DND-41 (cell line): ENCODE data around the gene SMCR8.
"Not testable (repeated sequence)": the region's sequence is repeated elsewhere in the genome, so short reads cannot be mapped to it uniquely, and the experiment has no call there.

Experiments used
- ATAC-seq: fragments of 200-7000 bp; cut with Tn5 transposase; 3 replicates; pipeline ENCODE4 v1.9.1; 2021; ENCODE audit warnings: low read depth; ENCODE audit not compliant: insufficient read depth
- DNase-seq: peaks from one replicate; pipeline ENCODE4 v3.0.0-alpha.2; 2020
- H2AFZ ChIP-seq: 2 replicates; pipeline ENCODE4 v1.6.0; 2012; ENCODE audit warnings: low read depth, low read length
- H3K27ac ChIP-seq: 2 replicates; pipeline ENCODE4 v1.5.1; 2012; ENCODE audit warnings: low read length, inconsistent platforms
- H3K27me3 ChIP-seq: fragments of 200-600 bp; sonication (generic); 2 replicates; pipeline ENCODE4 v1.6.0; 2012; ENCODE audit warnings: low read length, mild to moderate bottlenecking, inconsistent platforms; ENCODE audit not compliant: insufficient read depth, poor library complexity
- H3K36me3 ChIP-seq: 2 replicates; pipeline ENCODE4 v1.5.1; 2012; ENCODE audit warnings: low read length, inconsistent platforms; ENCODE audit not compliant: insufficient read depth
- H3K4me1 ChIP-seq: 2 replicates; pipeline ENCODE4 v1.5.1; 2012; ENCODE audit warnings: mild to moderate bottlenecking, low read length; ENCODE audit not compliant: insufficient read depth
- H3K4me2 ChIP-seq: 2 replicates; pipeline ENCODE4 v1.6.0; 2012; ENCODE audit warnings: mild to moderate bottlenecking, moderate library complexity, low read length, inconsistent platforms; ENCODE audit not compliant: insufficient read depth
- H3K4me3 ChIP-seq, 2 experiments: fragments of 200-600 bp in 1 of 2; shearing (Covaris generic) in 1 of 2; 2 replicates each; pipeline ENCODE4 v1.5.1; 2012 to 2016; ENCODE audit warnings: inconsistent platforms in 2 of 2, low read length in 2 of 2, mild to moderate bottlenecking in 2 of 2, low read depth in 1 of 2, moderate library complexity in 1 of 2
- H3K79me2 ChIP-seq: 2 replicates; pipeline ENCODE4 v1.6.0; 2012; ENCODE audit warnings: low read length, inconsistent platforms; ENCODE audit not compliant: insufficient read depth
- H3K9ac ChIP-seq: 2 replicates; pipeline ENCODE4 v1.6.0; 2012; ENCODE audit warnings: low read depth, mild to moderate bottlenecking, inconsistent platforms, low read length, moderate library complexity
- H3K9me3 ChIP-seq: 2 replicates; pipeline ENCODE4 v1.5.1; 2012; ENCODE audit warnings: low read length, moderate library complexity, mild to moderate bottlenecking, inconsistent platforms; ENCODE audit not compliant: insufficient read depth, severe bottlenecking
- H4K20me1 ChIP-seq: 2 replicates; pipeline ENCODE4 v1.6.0; 2012; ENCODE audit warnings: low read length; ENCODE audit not compliant: insufficient read depth
- EZH2 ChIP-seq: IDR thresholded peaks from 3 replicates; pipeline ENCODE4 v1.6.1; 2012; ENCODE audit warnings: borderline replicate concordance, low read depth, mild to moderate bottlenecking, moderate library complexity, low read length, inconsistent platforms; ENCODE audit not compliant: severe bottlenecking
- TF ChIP-seq, protein P1 (sequence below): IDR thresholded peaks from 2 replicates; pipeline ENCODE4 v1.5.1; 2012; ENCODE audit warnings: borderline replicate concordance, low read length, moderate library complexity, mild to moderate bottlenecking; ENCODE audit not compliant: poor library complexity, severe bottlenecking; ENCODE audit errors: extremely low read depth

SMCR8 gene

DNA sequence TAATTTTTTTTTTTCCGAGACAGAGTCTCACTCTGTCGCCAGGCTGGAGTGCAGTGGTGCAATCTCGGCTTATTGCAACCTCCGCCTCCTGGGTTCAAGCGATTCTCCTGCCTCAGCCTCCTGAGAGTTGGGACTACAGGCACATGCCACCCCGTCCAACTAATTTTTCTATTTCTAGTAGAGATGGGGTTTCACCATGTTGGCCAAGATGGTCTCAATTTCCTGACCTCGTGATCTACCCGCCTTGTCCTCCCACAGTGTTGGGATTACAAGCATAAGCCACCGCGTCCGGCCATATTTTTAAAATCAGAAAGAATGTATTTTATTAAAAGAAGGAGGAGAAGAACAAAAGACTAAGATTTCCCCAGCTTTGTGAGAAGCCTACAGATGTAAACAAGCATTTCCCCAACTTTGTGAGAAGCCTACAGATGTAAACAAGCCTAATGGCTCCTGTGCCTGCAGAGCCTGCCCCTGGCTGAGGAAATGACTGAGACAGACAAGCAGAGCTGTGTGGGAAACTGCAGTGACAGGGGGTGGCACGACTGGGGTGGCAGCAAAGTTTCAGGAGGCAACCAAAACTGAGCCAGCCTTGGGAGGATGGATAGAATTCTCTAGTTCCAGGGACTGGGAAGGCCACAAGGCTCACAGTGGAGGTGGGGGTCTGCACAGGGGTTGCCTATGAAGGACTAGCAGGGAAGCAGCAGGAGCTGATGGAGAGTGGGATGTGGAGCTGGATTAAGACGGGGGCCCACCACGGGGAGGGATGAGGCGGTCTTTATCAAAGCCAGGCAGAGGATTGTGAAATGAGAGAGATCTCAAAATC, 23.2 kb upstream of the SMCR8 start:
- TF ChIP-seq, protein P1, sequence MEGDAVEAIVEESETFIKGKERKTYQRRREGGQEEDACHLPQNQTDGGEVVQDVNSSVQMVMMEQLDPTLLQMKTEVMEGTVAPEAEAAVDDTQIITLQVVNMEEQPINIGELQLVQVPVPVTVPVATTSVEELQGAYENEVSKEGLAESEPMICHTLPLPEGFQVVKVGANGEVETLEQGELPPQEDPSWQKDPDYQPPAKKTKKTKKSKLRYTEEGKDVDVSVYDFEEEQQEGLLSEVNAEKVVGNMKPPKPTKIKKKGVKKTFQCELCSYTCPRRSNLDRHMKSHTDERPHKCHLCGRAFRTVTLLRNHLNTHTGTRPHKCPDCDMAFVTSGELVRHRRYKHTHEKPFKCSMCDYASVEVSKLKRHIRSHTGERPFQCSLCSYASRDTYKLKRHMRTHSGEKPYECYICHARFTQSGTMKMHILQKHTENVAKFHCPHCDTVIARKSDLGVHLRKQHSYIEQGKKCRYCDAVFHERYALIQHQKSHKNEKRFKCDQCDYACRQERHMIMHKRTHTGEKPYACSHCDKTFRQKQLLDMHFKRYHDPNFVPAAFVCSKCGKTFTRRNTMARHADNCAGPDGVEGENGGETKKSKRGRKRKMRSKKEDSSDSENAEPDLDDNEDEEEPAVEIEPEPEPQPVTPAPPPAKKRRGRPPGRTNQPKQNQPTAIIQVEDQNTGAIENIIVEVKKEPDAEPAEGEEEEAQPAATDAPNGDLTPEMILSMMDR, result no peak
- no peak for TF ChIP-seq EZH2

DNA sequence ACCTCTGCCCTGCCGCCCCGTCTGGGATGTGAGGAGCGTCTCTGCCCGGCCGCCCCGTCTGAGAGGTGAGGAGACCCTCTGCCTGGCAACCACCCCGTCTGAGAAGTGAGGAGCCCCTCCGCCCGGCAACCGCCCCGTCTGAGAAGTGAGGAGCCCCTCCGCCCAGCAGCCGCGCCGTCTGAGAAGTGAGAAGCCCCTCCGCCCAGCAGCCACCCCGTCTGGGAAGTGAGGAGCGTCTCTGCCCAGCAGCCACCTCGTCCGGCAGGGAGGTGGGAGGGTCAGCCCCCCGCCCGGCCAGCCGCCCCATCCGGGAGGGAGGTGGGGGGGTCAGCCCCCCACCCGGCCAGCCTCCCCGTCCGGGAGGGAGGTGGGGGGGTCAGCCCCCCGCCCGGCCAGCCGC, 17.0 kb upstream of the SMCR8 start:
- H3K4me3 ChIP-seq, H3K4me1 ChIP-seq, H2AFZ ChIP-seq, H3K27me3 ChIP-seq, H3K9ac ChIP-seq, H3K27ac ChIP-seq, ATAC-seq, H3K9me3 ChIP-seq, DNase-seq, H3K79me2 ChIP-seq, H3K4me2 ChIP-seq, H4K20me1 ChIP-seq: not testable (repeated sequence)
- H3K36me3 ChIP-seq, result peaks cover 78% of the 10 kb centered on the region

More for the DNA sequence above, 23.2 kb upstream of the SMCR8 start:
- no peaks in the 10 kb centered on the region for H3K27me3 ChIP-seq
- no peak overlapping the region for H3K27ac ChIP-seq
- no peak overlapping the region for H2AFZ ChIP-seq
- H3K9ac ChIP-seq, result no peak overlapping the region
- no peaks in the 10 kb centered on the region for H4K20me1 ChIP-seq
- H3K9me3 ChIP-seq, result no peaks in the 10 kb centered on the region
- no peaks in the 10 kb centered on the region for H3K79me2 ChIP-seq
- H3K4me1 ChIP-seq, result no peaks in the 10 kb centered on the region
- H3K4me2 ChIP-seq, result no peak overlapping the region
- H3K36me3 ChIP-seq, result peaks cover 87% of the 10 kb centered on the region
- ATAC-seq, result no peak
- no peak for DNase-seq
- H3K4me3 ChIP-seq, result no peak overlapping the region

DNA sequence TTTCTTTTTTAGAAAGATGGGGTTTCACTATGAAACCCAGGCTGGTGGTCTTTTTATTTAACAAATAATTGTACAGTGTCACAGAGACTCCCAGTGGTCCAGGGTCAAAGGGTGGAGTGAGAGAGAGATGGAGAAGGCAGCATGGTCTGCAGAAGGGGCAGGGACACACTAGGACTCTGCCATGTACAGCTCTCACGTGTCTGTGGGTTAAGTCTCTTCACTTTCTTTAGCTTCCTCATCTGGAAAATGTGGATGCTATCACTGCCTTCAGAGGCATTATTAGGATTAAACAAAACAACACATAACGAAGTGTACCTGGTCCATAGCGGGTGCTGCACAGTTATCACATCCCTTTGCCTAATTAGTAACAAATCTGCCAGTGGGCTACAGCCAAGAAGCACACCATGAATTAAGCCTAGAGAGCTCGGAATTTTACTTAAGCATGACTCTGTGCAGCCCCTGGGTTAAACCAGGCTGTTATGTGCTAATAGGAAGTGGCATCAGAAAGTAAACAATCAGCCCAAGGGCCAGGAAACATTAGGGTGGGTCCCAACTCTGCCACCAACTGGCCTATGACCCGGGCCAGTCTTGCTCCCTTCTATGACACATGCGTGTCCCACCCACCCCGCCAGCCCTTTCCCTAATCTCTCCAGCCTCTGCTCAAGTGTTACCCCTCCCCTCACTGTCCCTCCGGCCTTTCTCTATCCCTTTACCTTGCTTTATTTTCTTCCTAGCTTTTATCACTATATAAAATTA, 14.2 kb upstream of the SMCR8 start:
- Histone ChIP-seq H2AFZ (no peak overlapping the region), H3K27me3 (no peaks in the 10 kb centered on the region), H3K4me3 (no peak overlapping the region), H3K79me2 (no peaks in the 10 kb centered on the region), H3K4me2 (no peak overlapping the region), H3K9me3 (no peaks in the 10 kb centered on the region), H4K20me1 (no peaks in the 10 kb centered on the region), H3K4me1 (no peaks in the 10 kb centered on the region), H3K27ac (no peak overlapping the region), H3K36me3 (peaks cover 77% of the 10 kb centered on the region), H3K9ac (no peak overlapping the region)
- no peak for ATAC-seq
- TF ChIP-seq EZH2, result no peak
- TF ChIP-seq, protein P1, result no peak
- no peak for DNase-seq

- not testable (repeated sequence) for H3K4me2 ChIP-seq, H4K20me1 ChIP-seq, H3K4me3 ChIP-seq, H3K27ac ChIP-seq, DNase-seq, H2AFZ ChIP-seq, H3K9ac ChIP-seq, H3K9me3 ChIP-seq, H3K4me1 ChIP-seq, H3K27me3 ChIP-seq, ATAC-seq, H3K79me2 ChIP-seq
- H3K36me3 ChIP-seq, result peaks cover 85% of the 10 kb centered on the region
Measured at GRCh38 chr17:18303206-18303605, 11.9 kb upstream of the SMCR8 start.
